Measurements from ENCODE around the gene TF.
"Not testable (repeated sequence)": the region's sequence is repeated elsewhere in the genome, so short reads cannot be mapped to it uniquely, and the experiment has no call there.

The TF gene

DNA sequence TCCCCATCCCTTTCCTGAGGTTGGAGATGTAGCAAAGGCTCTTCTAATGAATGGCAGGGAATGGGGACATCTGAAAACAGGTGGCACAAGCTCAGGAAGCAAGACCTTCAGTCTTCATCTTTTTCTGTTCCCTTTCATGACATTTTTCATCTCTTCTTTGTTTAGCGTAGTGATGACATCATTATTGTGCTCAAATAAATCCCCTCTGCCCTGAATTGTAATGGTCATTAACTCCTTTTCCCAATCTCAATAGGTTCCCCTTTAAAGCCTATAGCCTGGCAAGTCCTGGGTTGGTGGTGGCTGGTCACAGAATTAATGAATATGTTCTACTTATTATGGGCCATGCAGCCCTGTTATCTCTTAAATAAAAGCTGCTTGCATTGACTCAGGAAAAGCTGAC, 21.4 kb downstream of the TF start:
- DNase-seq = no peak

DNA sequence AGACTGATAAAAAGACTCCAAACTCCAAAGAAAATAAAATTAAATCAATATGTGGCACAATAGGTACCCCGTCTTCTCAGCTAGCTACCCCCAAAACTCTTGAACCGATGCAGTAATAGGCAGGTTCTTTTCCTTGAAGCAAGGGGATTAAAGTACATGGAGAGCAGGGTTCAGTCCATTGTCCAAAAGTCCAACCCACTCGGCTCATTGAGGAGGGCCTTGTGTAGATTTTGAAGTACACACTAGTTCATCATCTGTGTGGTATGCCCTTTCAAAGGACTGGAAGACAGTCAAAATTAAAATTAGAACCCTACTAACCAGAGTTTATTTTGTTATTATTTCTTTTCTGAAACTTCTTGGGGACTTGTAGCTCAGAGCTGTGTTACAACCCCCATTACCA, 23.3 kb downstream of the TF start:
- DNase-seq = no peak

DNA sequence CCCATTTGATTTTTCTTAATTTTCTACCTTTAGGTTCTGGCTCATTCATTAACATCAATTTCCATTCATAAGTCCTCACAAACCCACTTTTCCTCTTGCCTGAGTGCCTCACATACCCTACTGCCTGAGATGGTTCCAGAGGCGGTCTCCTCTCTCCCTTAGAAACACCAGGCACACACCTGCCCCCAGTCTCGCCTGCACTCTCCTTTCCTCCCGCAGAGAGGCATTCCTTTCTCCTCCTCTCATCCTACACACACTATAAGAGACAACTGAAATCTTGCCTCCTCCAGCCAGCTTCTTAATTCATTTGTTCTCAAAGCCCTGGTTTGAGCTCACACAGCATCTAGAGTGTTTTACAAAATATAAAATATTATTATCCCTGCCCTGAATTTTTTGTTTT, 27.5 kb downstream of the TF start:
- no peak for DNase-seq

DNA sequence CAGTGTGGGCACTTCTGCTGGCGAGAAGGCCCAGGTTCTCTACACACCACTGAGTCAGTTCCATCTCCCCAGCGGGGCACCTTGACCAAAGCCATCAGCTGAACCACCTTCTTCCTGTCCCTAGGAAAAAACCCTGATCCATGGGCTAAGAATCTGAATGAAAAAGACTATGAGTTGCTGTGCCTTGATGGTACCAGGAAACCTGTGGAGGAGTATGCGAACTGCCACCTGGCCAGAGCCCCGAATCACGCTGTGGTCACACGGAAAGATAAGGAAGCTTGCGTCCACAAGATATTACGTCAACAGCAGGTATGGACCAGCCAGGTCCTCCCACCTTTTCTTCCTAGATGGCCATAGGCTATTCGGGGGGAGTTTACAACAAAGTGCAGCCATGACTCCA, 29.1 kb downstream of the TF start:
- no peak for DNase-seq

DNA sequence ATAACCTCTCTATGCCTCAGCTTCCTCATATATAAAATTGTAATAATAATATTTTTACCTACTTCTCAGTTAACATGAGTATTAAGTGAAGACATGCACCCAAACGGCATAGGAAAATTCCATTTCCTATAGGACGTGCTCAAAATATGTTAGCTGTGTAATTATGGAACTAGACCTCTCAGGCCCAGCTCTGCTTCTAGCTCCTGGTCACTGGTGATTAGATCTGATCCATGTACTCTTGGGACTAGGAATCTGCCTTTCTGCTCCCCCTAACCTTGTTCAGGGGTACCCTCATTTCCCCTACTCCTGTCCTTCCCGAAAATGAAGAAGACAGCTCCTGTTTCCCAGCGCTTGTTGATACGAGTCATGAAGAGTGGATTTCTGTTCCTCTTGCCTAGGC, 29.6 kb downstream of the TF start:
- no peak for DNase-seq

DNA sequence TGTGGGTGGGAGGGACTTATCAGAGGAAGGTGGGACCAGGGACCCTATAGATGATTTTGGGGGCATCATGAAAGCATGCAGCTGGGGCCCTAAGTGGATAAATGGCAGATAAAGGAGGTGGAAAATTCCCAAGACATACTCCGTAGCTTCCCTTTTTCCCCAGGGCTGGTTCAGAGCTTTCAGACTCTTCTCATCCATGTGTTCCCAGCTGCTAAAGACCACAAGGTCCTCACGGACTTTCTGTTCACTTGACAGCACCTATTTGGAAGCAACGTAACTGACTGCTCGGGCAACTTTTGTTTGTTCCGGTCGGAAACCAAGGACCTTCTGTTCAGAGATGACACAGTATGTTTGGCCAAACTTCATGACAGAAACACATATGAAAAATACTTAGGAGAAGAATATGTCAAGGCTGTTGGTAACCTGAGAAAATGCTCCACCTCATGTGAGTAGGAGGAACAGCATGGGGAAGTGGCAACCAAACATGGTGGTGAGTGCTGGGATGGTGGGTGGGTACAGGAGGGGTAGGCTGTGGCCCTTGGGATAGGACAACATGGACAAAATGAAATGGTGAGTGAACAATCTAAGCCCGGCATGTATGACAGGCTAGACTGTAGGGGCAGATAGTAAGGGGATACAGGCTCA, 30.7 kb downstream of the TF start:
- DNase-seq = no peak

DNA sequence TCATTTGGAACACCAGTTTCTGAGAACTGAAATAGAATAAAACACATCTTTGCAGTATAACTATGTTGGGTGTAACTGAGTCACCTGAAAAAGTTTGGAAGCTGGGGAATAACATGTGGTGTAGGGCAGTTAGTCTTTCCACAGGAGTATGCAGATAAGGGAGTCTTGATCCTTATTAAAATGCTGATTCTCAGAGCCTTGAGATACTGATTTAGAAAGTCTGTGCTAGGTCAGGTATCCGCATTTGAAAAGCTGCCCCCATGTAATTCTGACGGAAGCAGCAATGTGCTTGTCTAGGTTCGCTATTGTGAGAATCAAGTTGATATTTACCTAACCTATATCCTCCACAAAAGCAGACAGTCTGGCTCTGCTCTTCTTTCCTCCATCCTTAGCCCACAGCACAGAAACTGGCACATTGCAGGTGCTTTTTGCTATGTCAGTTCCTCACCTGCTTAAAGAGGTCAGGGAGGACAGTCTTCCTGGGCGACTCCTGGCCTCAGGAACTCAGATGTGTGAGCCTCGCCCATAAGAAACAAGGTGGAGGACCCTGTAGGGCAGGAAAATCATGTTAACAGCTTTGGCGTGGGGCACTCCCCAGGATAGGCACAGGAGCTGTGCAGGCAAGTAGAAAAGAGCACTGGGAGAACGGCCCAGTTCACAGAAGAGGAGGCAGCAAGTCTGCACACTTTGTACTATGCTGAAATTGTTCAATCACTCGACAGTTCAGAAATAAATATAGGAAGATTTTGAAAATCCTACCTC, 31.8 kb downstream of the TF start:
- no peak for DNase-seq

DNA sequence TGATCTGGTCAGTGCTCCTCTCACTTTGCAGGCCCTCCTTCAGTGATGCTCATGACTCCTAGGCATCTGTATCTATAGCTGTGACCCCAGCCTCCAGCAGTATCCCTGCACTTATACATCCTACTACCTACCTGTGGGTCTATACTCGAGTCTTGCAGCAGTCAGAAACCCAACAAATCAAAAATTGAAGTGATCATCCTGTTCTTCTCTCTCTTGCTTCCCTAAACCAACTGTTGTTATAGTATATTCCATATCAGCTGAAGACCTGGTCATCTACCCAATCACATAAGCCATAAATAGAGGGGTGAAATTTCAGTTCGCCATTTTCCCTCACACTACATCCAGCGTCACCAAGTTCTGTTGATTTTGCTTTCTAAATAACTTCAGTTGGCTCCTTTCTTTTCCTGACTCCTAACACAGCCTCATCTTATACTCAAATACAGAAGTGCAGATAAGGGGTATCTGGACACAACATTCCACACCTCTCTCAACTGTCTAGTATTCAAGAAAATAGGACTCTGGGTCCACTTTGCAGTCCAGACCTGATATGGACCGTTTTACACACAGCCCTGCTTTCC, 33.5 kb downstream of the TF start:
- DNase-seq = no peak

DNA sequence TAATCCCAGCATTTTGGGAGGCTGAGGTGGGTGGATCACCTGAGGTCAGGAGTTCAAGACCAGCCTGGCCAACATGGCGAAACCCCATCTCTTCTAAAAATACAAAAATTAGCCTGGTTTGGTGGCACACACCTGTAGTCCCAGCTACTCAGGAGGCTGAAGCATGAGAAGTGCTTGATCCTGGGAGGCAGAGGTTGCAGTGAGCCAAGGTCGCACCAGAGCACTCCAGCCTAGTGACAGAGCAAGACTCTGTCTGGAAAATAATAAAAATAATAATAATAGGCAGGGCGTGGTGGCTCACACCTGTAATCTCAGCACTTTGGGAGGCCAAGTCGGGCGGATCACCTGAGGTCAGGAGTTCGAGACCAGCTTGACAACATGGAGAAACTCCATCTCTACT, 34.6 kb downstream of the TF start:
- DNase-seq = not testable (repeated sequence)

DNA sequence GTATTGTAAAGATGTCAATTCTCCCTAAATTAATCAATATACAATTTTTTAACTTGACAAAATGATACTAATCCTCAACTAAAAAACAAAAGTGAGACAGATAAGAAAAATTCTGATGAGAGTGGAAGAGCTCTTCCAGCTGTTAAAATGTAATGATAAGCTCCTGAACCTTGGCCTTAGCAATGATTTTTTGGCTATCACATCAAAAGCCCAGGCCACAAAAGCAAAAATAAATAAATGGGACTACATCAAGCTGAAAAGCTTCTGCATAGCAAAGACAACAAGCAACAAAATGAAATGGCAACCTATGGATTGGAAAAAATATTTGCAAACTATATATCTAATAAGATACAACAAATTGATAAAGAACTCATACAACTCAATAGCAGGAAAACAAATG, 35.4 kb downstream of the TF start:
- DNase-seq = no peak

DNA sequence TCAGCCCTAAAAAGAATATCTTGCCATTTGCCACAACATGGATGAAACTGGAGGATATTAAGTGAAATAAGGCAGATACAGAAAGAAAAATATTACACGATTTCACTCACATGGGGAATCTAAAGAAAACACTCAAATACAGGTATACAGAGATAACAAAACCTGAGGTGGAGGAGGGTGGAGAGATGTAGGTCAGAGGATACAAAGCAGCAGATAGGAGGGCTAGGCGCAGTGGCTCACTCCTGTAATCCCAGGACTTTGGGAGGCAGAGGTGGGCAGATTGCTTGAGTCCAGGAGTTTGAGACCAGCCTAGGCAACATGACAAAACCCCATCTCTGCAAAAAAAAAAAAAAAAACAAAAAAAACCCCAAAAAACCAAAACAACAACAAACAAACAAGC, 36.3 kb downstream of the TF start:
- no peak for DNase-seq

DNA sequence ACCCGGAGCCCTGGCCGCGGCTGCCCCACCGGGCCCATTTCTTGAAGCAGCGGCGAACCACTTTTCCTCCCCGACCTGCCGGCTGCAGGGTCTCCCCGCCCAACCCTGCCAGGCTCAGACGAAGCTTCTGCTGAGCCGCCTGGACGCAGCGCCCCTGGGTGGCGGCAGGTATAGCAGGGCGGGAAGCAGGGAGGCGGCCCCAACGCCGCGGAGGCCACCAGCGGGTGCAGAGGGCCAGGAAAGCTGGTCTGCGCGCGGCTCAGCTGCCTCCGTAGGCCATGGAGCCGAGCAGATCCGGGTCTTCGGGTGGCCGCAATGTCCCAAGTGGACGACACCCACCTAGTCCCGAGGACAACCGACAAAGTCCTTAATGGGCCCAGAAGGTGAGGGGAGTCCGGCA, 37.6 kb downstream of the TF start:
- DNase-seq = no peak

DNA sequence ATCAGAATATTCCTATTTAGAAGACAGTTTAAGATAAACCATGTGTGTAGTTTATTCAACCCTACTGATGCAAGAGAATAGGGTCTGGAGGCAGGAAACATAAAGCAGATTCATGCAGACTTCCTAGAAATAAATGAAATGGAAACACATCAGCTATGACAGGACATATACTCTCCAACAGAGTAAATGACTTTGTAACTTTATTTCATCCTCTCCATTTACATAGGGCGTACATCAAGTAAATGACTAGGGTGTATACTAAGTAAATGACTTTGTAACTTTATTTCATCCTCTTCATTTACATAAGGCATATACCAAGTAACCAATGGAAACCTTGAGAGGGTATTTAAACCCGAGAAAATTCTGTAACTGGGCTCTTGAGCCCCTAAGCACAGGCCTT, 41.8 kb downstream of the TF start:
- DNase-seq = no peak

DNA sequence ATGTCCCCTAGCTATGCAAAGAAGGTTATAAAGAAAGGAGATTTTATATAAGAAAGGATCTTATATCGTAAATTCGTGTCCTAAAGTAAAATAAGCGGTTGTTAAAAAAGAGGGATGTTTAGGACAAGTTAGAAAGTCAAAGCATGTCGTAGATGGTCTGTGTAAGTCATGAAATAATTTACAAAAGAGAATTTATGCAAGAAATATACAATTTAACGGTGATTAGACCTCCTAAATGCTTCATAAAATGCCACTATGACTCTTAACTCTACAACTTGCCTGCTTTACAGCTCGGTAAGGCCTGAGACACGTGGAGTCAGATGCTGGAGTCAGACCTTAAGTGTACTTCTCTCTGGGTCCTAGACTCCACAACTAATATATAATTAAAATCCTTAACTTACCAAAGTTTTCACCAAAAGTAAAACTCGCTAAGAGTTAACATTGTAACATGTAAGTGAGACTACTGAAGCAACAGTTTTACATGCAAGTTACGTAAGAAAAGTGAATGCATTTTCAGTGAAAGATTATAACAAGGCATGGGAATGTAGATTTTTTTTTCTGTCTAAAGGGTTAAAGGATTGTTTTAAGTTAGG, 46.1 kb downstream of the TF start:
- no peak for DNase-seq

DNA sequence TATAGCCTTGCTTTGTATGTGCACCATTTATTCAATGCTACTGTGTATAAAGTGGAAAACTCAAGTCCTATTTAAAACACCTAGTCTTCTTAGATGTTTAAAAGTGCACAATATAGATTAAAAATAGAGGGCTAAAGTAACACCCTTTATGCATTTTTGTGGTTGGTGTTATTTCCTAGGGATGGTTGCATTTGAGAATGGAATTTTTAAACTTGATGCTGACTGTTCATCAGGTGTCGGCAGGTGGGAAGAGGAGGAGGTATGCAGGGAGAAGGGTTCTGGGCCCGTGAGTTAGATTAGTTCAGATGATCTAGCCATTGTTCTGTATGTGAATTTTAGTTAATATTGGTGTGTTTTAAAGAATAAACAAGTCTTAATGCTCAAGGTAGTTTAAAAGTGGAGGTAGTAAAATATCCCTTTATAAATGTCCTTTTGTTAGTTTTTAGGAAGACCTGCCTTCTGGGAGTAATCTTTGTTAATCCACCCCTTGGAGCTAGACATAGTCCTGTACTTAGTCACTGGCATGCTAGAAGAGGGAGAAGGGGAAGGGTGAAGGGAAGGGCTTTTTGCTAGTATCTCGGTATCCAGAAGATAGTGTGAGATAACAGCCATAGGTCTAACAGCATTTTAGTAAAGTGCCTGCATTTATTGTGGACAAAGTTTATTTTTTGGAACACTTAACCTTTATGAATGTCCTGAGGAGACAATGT, 51.4 kb downstream of the TF start:
- no peak for DNase-seq

DNA sequence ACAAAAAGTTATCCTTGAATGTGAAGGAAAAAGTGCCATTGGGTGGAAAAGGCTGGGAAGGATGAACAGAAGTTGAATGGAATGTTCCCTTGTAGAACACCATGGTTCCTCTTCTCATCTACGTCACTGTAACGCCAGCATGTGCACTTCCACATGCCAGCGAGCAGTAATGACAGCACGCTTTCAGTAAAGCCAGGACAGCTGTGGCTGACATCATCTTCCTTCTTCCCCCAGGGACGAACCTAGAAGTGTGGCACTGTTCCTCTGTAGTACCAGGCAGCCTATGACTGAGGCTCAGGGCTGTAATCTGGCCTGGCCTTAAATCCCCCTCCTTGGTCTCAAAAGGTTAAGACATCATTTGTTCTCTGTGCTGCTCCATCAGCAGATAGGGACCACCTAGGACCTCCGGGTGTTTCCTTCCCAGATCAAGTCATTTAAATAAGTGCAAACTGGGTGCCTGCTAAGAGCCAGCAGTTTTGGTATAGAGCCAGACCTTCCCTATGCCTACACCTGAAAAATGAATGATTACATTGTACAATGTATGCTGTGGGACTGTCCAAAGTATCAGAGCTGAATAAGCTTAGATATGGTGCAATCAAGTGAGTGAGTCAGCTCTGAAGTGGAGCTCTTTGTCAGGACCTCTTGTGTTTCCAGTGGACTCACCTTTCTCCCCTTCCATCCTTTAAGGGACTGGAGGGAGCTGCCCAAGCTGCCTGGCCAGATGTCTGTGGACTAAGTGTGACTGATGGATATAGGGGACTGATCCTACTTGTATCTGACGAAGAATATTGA, 53.8 kb downstream of the TF start:
- no peak for DNase-seq

DNA sequence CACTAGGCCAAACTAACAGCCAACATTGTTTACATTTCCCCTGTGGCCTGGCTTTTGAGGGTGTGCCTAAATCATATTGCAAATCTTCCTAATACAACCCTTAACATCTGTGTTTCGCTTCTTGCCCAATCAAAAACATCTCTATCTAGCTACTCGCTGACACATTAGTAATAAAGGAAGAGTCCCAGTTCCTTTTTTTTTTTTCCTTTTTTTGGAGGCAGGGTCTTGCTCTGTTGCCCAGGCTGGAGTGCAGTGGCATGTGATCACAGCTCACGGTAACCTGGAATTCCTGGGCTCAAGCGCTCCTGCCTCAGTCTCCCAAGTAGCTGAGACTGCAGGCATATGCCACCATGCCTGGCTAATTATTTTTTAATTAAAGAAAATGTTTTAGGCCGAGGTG, 57.3 kb downstream of the TF start:
- DNase-seq = no peak

DNA sequence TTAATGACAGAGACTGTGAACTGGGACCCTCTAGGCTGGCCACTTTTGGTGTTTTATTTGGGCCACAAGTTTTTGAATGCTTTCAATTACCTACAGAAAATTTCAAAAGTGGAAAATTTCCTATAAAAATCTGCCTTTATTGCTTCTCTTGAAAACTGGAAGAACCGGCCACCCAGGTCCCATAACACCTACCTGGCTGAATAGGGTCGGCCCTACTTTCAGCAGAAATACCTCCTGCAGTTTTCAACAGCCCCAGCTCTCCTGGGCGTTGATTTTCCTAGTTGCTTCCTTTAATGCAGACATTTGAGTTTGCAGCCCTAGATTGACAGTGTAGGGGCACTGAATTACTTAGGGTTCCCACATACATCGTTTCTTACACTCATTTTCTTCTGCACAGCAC, 58.7 kb downstream of the TF start:
- DNase-seq = no peak

DNA sequence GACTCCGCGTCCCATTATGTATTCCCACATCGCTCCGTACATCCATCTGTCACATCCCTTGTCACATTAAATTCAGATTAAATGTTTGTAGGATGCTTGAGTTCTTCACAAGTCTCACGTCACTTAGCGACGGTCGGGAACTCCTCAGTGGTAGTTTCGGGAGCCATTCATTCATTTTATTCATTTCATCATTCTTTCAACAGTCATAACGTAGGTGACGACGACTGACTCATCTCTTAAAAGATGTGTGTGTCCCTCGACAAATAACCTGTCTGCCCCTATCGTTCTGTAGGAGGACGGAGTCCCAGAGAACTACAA, 59.1 kb downstream of the TF start:
- no peak for DNase-seq

DNA sequence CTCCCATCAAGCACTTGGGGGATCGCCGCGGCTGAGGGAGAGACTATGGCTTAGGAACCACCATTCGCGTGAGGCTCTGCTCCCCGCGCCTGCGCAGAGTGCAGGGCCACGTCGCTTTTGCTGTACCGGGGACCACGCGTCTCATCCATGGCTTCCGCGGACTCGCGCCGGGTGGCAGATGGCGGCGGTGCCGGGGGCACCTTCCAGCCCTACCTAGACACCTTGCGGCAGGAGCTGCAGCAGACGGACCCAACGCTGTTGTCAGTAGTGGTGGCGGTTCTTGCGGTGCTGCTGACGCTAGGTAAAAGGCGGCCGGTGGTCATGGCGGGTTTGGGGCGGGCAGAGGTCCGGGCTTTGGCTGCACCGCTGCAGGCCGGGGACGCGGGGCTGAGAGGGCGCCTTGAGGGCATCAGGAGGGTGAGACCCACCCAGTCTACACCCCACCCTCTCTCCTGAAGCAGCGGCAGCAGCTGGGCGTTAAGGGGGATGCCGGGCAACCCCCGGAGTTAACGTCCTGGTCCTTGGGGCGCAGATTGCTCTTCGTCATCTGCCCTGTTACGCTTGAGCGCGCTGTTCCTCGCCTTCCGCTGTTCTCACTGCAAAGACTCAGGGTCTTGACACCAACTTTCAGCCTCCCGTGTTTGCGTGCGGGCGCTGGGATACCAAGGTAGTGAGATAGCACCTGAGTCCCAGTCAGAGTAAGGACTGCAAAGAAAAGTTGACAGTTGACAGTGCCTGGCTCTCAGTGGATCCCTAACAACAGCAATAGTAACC, 59.7 kb downstream of the TF start, which contains the start of gene SRPRB:
Gene SRPRB (plus strand): TSS at position 114 of the 774 bp plus-strand sequence. CDS start 34 bp downstream, at position 148.
- peak; percentile 95 to 97 for DNase-seq

DNA sequence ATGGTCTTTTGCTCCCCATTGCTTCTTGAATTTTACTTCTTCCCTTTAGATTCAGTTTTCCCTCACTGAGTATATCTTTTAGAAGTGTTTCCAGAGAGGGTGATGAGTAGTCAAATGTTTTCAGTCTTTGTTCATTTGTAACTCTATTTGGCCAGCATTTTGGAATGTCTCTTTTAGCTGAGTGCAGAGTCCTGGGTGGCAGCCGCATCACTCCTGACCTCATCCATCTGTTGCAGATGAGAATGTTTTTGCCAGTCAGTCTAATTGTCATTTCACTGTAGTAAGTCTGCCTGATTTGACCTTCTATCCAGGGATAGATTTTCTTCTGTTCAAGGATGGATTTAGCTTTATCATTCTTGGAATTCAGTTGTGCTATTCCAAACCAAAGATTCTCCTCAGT, 66.7 kb downstream of the TF start:
- DNase-seq = no peak

DNA sequence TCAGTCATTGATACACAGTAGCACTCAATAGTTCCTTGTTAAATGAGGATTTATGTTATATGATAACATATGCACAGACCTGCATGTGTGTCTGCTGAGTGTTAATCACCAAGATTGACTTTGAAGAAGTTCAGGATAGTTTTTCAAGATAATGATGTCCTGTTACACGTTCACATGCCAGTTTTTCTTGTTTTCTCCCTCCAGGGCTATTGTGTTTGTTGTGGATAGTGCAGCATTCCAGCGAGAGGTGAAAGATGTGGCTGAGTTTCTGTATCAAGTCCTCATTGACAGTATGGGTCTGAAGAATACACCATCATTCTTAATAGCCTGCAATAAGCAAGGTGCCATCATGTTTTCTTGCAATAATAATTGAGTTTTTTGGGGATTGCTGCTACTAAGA, 69.2 kb downstream of the TF start:
- DNase-seq = no peak
